Naive thymus-derived CD4-positive, alpha-beta T cell (primary cell): ENCODE data around the gene PAX8. TPM values are rescaled to one million over a fixed set of nuclear protein-coding genes. Genes with fewer than 3 reads are reported as not detected.

Source experiments
- ATAC-seq: fragments of 150-1000 bp; cut with Tn5 transposase; 2 replicates; pipeline ENCODE4 v1.10.0; 2021; ENCODE audit warnings: mild to moderate bottlenecking, moderate library complexity
- CTCF ChIA-PET: fragments of 350-600 bp; sonication (Branson Sonifier 250); formaldehyde crosslinking; loops from one replicate; lab custom pipeline; 2021; ENCODE audit warnings: antibody characterized with exemption; lab: Charles Lee
- POLR2A ChIA-PET: fragments of 350-600 bp; sonication (Branson Sonifier 250); formaldehyde crosslinking; loops from one replicate; lab custom pipeline; 2021; ENCODE audit warnings: antibody characterized with exemption, inconsistent platforms; lab: Charles Lee
- DNase-seq, 9 donors: peaks; one replicate each; pipeline versions ENCODE4 v3.0.0 to v3.0.0-alpha.2; 2020 to 2022; ENCODE audit warnings: mixed read lengths in 1 of 9
- H3K27ac ChIP-seq: one replicate; pipeline ENCODE4 v1.7.0; 2013; ENCODE audit warnings: mild to moderate bottlenecking, low read depth, low read length, moderate library complexity
- H3K27me3 ChIP-seq, 2 donors: one replicate each; pipeline ENCODE4 v1.7.0; 2013; ENCODE audit warnings: low read length in 2 of 2, mild to moderate bottlenecking in 2 of 2, moderate library complexity in 2 of 2; ENCODE audit not compliant: control insufficient read depth in 2 of 2, insufficient read depth in 2 of 2
- H3K36me3 ChIP-seq, 3 experiments: 1 replicate in 2 of 3; 2 replicates in 1 of 3; pipeline ENCODE4 v1.7.0; 2013; ENCODE audit warnings: low read length in 3 of 3, mild to moderate bottlenecking in 3 of 3, moderate library complexity in 1 of 3; ENCODE audit not compliant: insufficient read depth in 3 of 3, control insufficient read depth in 2 of 3
- H3K4me1 ChIP-seq, 2 donors: one replicate each; pipeline ENCODE4 v1.7.0; 2013; ENCODE audit warnings: low read length in 2 of 2, mild to moderate bottlenecking in 2 of 2, moderate library complexity in 1 of 2; ENCODE audit not compliant: control insufficient read depth in 2 of 2, insufficient read depth in 2 of 2
- H3K4me3 ChIP-seq: 2 replicates; pipeline ENCODE4 v1.7.0; 2013; ENCODE audit warnings: mild to moderate bottlenecking, low read length
- H3K9me3 ChIP-seq, 3 experiments: 1 replicate in 2 of 3; 2 replicates in 1 of 3; pipeline ENCODE4 v1.7.0; 2013; ENCODE audit warnings: low read length in 3 of 3; ENCODE audit not compliant: control insufficient read depth in 2 of 3
- H3K27ac Mint-ChIP-seq, 9 donors: one replicate each; pipeline ENCODE4 v1.8.0; 2020 to 2022; ENCODE audit warnings: mixed read lengths in 9 of 9, mild to moderate bottlenecking in 8 of 9, moderate library complexity in 5 of 9, inconsistent platforms in 2 of 9
- H3K27me3 Mint-ChIP-seq, 5 donors: one replicate each; pipeline ENCODE4 v1.8.0; 2021 to 2022; ENCODE audit warnings: mixed read lengths in 5 of 5, mild to moderate bottlenecking in 1 of 5
- H3K36me3 Mint-ChIP-seq, 5 donors: one replicate each; pipeline ENCODE4 v1.8.0; 2020 to 2022; ENCODE audit warnings: mixed read lengths in 5 of 5, mild to moderate bottlenecking in 3 of 5, inconsistent platforms in 1 of 5
- H3K4me1 Mint-ChIP-seq, 7 donors: one replicate each; pipeline ENCODE4 v1.8.0; 2020 to 2022; ENCODE audit warnings: mixed read lengths in 7 of 7, mild to moderate bottlenecking in 3 of 7, inconsistent platforms in 1 of 7
- H3K4me3 Mint-ChIP-seq, 10 donors: one replicate each; pipeline ENCODE4 v1.8.0; 2020 to 2022; ENCODE audit warnings: mild to moderate bottlenecking in 10 of 10, mixed read lengths in 10 of 10, moderate library complexity in 6 of 10, inconsistent platforms in 2 of 10
- H3K9me3 Mint-ChIP-seq, 11 donors: one replicate each; pipeline ENCODE4 v1.8.0; 2020 to 2022; ENCODE audit warnings: mixed read lengths in 11 of 11, mild to moderate bottlenecking in 4 of 11, inconsistent platforms in 1 of 11, moderate library complexity in 1 of 11
- intact Hi-C, 2 donors: fragments of 100-400 bp; cut with micrococcal nuclease; formaldehyde crosslinking; loops; one replicate each; pipeline ENCODE4 v1.15.1; 2023
- polyA plus RNA-seq, 2 donors: library from polyadenylated mRNA; unstranded; fragments of 300-500 nt; fragmentation: Illumina TruSeq; gene quantifications; one replicate each; pipeline ENCODE4 v1.2.3, GENCODE V29; 2021
- total RNA-seq, 6 experiments: library from RNA in 5 of 6; stranded (reverse) in 5 of 6; gene quantifications; 1 replicate in 5 of 6; 2 replicates in 1 of 6; pipeline ENCODE4 v1.2.3 and lab custom pipeline; 2021 to 2026

Gene PAX8
- total and polyA plus RNA-seq, 7 experiments from 2014 or later: 0.09 to 1.5 (median 1.2) TPM

- ATAC-seq: no peak
- Mint-ChIP-seq H3K27ac (peak overlapping the region in 1 of 9 donors; percentile 11), H3K36me3 (peaks cover 0 to 2% (median 0%) of the 10 kb centered on the region in 5 donors), H3K4me3 (no peak overlapping the region), H3K4me1 (peaks cover 3 to 40% (median 12%) of the 10 kb centered on the region in 7 donors), H3K9me3 (no peaks in the 10 kb centered on the region), H3K27me3 (peaks cover 0 to 2% (median 0%) of the 10 kb centered on the region in 5 donors)
- no peaks in the 10 kb centered on the region for H3K9me3 ChIP-seq
- no peaks in the 10 kb centered on the region for H3K27me3 ChIP-seq
- CTCF ChIA-PET: interaction anchor here (0.6 to 0.9 kb wide), 3 partner anchors 27 to 139 kb away, joined by 3 to 4 read pairs (median 3); no protein-coding TSS in a partner anchor
- H3K27ac ChIP-seq: no peak overlapping the region
- POLR2A ChIA-PET: interaction anchor here (1.2 kb wide), 1 partner anchor 27 kb away, joined by 3 read pairs; no protein-coding TSS in a partner anchor
- H3K36me3 ChIP-seq: no peaks in the 10 kb centered on the region
- H3K4me3 ChIP-seq: no peak overlapping the region
- intact Hi-C loops: no loop called here
- no peak for DNase-seq
- H3K4me1 ChIP-seq: no peaks in the 10 kb centered on the region
Observed at GRCh38 chr2:113231064-113231463, 47.7 kb downstream of the PAX8 start.

GRCh38 chr2:113230531-113230930 lies 48.2 kb downstream of the PAX8 start:
- CTCF ChIA-PET: interaction anchor here (0.9 to 1.0 kb wide), 3 partner anchors 26 to 139 kb away, joined by 3 to 4 read pairs (median 4); no protein-coding TSS in a partner anchor
- no peaks in the 10 kb centered on the region for H3K27me3 ChIP-seq

GRCh38 chr2:113229795-113230194 lies 48.9 kb downstream of the PAX8 start:
- CTCF ChIA-PET: interaction anchor here (1.0 kb wide), 1 partner anchor 27 kb away, joined by 4 read pairs; no protein-coding TSS in a partner anchor
- POLR2A ChIA-PET: interaction anchor here (1.2 kb wide), 1 partner anchor 25 kb away, joined by 3 read pairs; no protein-coding TSS in a partner anchor

More at GRCh38 chr2:113230531-113230930, 48.2 kb downstream of the PAX8 start:
- H3K36me3 Mint-ChIP-seq: peaks cover 0 to 2% (median 0%) of the 10 kb centered on the region in 5 donors
- H3K27me3 Mint-ChIP-seq: peaks cover 0 to 2% (median 0%) of the 10 kb centered on the region in 5 donors
- peak overlapping the region in 1 of 9 donors; percentile 75 for H3K27ac Mint-ChIP-seq
- intact Hi-C loops: no loop called here
- H3K4me1 Mint-ChIP-seq: peaks cover 3 to 40% (median 12%) of the 10 kb centered on the region in 7 donors
- H3K9me3 Mint-ChIP-seq: no peaks in the 10 kb centered on the region
- DNase-seq (no peak), ATAC-seq (no peak)
- Histone ChIP-seq H3K9me3 (no peaks in the 10 kb centered on the region), H3K36me3 (no peaks in the 10 kb centered on the region), H3K4me1 (no peaks in the 10 kb centered on the region), H3K4me3 (no peak overlapping the region), H3K27ac (no peak overlapping the region)
- POLR2A ChIA-PET: interaction anchor here (1.2 kb wide), 1 partner anchor 26 kb away, joined by 3 read pairs; no protein-coding TSS in a partner anchor
- H3K4me3 Mint-ChIP-seq: peak overlapping the region in 1 of 10 donors; percentile 56

GRCh38 chr2:113228991-113229716 lies 49.6 kb downstream of the PAX8 start:
- no peak overlapping the region for H3K4me3 ChIP-seq
- Mint-ChIP-seq H3K27me3 (peaks cover 0 to 5% (median 0%) of the 10 kb centered on the region in 5 donors), H3K9me3 (peaks cover 0 to 2% (median 0%) of the 10 kb centered on the region in 11 donors), H3K27ac (peak overlapping the region in 3 of 9 donors; percentile 21 to 70 (median 38)), H3K4me1 (peaks cover 3 to 40% (median 12%) of the 10 kb centered on the region in 7 donors), H3K36me3 (no peaks in the 10 kb centered on the region), H3K4me3 (no peak overlapping the region)
- ATAC-seq (no peak), DNase-seq (no peak)
- intact Hi-C loops: no loop called here
- ChIA-PET CTCF (no interaction called here), POLR2A (no interaction called here)
- H3K36me3 ChIP-seq: no peaks in the 10 kb centered on the region
- H3K9me3 ChIP-seq: no peaks in the 10 kb centered on the region
- no peak overlapping the region for H3K27ac ChIP-seq
- no peaks in the 10 kb centered on the region for H3K4me1 ChIP-seq
- no peaks in the 10 kb centered on the region for H3K27me3 ChIP-seq

More at GRCh38 chr2:113229795-113230194, 48.9 kb downstream of the PAX8 start:
- Mint-ChIP-seq H3K36me3 (no peaks in the 10 kb centered on the region), H3K9me3 (no peaks in the 10 kb centered on the region), H3K27me3 (peaks cover 0 to 2% (median 0%) of the 10 kb centered on the region in 5 donors), H3K27ac (peak overlapping the region in 1 of 9 donors; percentile 21), H3K4me3 (no peak overlapping the region), H3K4me1 (peaks cover 3 to 40% (median 12%) of the 10 kb centered on the region in 7 donors)
- Histone ChIP-seq H3K9me3 (no peaks in the 10 kb centered on the region), H3K4me3 (no peak overlapping the region), H3K36me3 (no peaks in the 10 kb centered on the region), H3K4me1 (no peaks in the 10 kb centered on the region), H3K27me3 (no peaks in the 10 kb centered on the region), H3K27ac (no peak overlapping the region)
- intact Hi-C loops: no loop called here
- ATAC-seq (no peak), DNase-seq (no peak)

- ChIA-PET CTCF (interaction anchor here (1.2 kb wide), 1 partner anchor 90 kb away, joined by 3 read pairs; no protein-coding TSS in a partner anchor), POLR2A (no interaction called here)
- no peaks in the 10 kb centered on the region for H3K9me3 ChIP-seq
- no peaks in the 10 kb centered on the region for H3K36me3 ChIP-seq
- no peak overlapping the region for H3K4me3 ChIP-seq
- Mint-ChIP-seq H3K9me3 (peaks cover 0 to 2% (median 0%) of the 10 kb centered on the region in 11 donors), H3K27ac (no peak overlapping the region), H3K4me1 (peaks cover 3 to 40% (median 12%) of the 10 kb centered on the region in 7 donors), H3K4me3 (no peak overlapping the region), H3K36me3 (no peaks in the 10 kb centered on the region), H3K27me3 (peaks cover 0 to 5% (median 0%) of the 10 kb centered on the region in 5 donors)
- no peaks in the 10 kb centered on the region for H3K27me3 ChIP-seq
- H3K27ac ChIP-seq: no peak overlapping the region
- no peaks in the 10 kb centered on the region for H3K4me1 ChIP-seq
- intact Hi-C loops: no loop called here
- ATAC-seq: no peak
- DNase-seq: no peak
Observed at GRCh38 chr2:113228351-113228750, 50.4 kb downstream of the PAX8 start.

GRCh38 chr2:113227698-113228097 lies 51.0 kb downstream of the PAX8 start:
- intact Hi-C loops: no loop called here
- H3K36me3 ChIP-seq: no peaks in the 10 kb centered on the region
- Mint-ChIP-seq H3K4me3 (no peak overlapping the region), H3K9me3 (peaks cover 0 to 2% (median 0%) of the 10 kb centered on the region in 11 donors), H3K27ac (no peak overlapping the region), H3K27me3 (peaks cover 0 to 5% (median 0%) of the 10 kb centered on the region in 5 donors), H3K36me3 (no peaks in the 10 kb centered on the region), H3K4me1 (peaks cover 3 to 40% (median 12%) of the 10 kb centered on the region in 7 donors)
- H3K27me3 ChIP-seq: no peaks in the 10 kb centered on the region
- no peak for DNase-seq
- POLR2A ChIA-PET: interaction anchor here (1.1 kb wide), 1 partner anchor 8 kb away, joined by 3 read pairs; no protein-coding TSS in a partner anchor
- CTCF ChIA-PET: interaction anchor here (1.2 kb wide), 1 partner anchor 90 kb away, joined by 3 read pairs; no protein-coding TSS in a partner anchor
- no peaks in the 10 kb centered on the region for H3K9me3 ChIP-seq
- H3K4me1 ChIP-seq: no peaks in the 10 kb centered on the region
- peak; percentile 51 for ATAC-seq
- H3K27ac ChIP-seq: no peak overlapping the region
- H3K4me3 ChIP-seq: no peak overlapping the region
